Stromal cell of bone marrow (primary cell): Measurements from ENCODE around the gene DHX30.
A peak's percentile ranks its signal among the peaks of the same experiment; 100 is the strongest.
"Not testable (repeated sequence)": the region's sequence is repeated elsewhere in the genome, so short reads cannot be mapped to it uniquely, and the experiment has no call there.

Experiments
- DNase-seq: peaks from one replicate; pipeline ENCODE4 v3.0.0-alpha.2; 2012; ENCODE audit warnings: low read depth

The DHX30 gene

DNA sequence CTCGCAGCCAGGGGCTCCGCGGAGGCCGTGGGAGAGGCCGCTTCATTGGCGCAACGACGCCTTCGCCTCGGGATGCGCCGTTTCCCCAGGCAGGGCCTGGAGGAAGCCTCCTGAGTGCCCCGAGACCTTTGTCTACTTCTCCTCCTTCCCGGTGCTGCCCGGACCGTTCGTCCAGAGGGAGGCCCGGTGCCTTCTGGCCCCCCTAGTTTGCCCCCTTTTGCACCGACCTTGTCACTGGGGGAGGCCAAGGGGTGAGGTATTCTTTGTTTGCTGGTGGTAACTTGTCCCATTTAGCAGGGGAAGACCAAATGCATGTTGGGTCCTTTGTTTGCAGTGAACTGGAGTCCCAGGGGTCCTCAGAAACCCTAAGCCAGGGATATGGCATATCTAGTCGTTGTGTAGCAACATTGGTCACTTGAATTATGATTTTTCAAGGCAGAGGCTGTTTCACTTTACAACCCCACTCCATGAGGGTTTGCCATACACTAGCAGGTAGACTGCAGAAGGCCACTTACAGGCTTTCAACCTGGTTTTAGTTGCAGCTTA lies 615 bp downstream of the DHX30 start:
- no peak for DNase-seq

DNA sequence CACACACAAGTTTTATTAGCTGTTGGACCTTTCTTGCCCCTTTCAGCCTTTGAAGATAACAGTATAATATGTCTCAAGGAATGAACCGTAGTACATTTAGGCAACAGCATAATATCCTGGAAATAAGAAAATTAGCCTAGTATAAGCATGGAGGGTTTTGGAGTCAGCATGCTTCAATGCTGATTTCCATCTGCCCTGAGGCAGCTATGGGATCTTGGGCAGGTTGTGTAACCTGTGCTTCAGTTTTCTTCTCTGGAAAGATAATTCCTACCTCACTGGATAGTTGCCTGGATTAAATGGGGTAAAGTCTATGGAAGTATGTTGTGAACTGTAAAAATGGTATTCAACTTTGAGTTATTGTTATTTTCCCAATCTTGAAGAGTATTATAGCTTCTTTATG lies 1.6 kb downstream of the DHX30 start:
- DNase-seq, result no peak

DNA sequence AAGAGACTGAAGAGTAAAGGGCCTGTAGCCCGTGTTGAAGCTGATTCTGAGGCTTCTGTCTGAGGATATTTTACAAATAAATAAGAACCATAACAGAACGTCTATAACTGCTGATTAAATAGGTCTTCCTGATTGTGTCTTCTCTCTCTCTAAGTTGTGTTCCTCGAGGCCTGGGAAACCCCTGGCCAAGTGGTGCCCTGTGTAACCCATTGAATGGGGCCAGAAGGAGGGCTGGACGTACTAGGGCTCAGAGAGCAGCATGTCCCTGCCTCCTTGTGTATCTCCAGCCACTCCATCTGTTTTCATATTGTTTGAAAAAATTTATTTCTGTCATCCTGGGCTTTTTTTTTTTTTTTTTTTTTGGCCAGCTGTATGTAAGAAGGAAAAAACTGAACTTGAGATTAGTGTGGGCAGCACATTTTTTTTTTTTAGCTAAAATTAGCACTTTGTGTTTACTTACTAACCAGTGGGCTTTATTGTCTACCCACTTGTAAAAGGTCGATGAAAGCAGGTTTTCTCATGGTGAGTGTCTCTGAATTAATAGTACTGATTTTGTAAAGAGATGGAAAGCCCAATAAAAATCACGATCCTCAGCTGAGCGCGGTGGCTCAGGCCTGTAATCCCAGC lies 10.7 kb downstream of the DHX30 start:
- DNase-seq, result no peak

DNA sequence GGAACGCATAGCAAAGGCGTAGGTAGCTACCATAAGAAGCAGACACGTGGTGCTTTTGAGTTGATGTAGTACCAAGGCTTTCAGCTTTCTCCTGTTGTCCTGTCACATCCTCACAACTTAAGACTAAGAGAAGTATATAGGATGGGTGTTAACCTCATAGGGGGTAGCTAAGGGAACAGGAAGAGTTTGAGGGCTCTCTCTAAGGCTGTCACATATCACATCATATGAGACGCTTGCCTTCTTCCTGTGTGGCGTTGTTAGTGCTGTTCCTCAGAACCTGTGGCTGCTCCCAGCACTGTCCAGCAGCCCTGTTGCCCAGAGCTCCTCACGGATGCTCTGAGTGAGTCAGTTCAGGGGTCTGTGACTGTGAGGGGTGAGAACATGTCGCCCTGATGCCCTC lies 14.7 kb downstream of the DHX30 start:
- no peak for DNase-seq

DNA sequence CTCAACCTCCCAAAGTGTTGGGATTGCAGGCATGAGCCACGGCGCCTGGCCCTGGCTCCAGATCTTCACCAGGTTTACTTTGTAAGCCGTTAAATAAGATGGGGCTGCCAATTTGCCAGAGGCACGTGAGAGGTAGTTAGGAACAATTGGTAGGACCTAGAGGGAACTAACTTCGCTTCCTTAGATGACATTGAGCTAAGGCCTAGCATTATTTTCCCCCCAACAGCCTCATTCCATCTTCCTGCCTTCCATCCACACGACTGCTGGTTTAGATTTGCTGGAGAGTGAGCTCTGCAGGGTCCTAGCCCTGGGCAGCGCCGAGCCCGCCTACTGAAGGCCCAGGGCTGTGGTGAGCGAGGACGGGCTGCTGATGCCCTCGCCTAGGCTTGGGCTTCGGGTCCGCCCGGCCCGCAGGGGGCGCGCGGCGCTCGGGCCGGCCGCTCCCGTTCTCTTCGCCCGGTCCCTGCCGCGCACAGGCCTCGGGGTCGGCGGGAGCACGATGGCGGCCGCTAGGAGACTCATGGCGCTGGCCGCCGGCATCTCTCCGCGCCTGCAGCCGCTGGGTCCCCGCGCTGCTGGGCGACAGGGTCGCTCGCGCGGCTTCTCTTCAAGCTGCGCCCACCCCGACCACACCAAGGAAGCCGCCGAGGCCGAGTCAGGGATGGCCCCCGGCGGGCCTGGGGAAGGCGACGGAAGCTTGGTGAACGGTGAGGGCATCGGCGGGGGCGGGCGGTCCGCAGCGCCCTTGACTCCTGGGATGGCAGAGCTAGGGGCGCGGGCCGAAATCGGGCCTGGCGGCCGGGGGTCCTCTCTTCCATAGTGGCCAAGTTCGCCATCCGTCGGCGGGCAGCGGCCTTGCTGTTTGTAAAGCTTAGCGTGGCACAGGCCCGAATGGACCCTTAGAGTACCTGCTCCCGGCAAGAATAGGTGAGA lies 21.9 kb downstream of the DHX30 start:
- DNase-seq, result peak; percentile 78

DNA sequence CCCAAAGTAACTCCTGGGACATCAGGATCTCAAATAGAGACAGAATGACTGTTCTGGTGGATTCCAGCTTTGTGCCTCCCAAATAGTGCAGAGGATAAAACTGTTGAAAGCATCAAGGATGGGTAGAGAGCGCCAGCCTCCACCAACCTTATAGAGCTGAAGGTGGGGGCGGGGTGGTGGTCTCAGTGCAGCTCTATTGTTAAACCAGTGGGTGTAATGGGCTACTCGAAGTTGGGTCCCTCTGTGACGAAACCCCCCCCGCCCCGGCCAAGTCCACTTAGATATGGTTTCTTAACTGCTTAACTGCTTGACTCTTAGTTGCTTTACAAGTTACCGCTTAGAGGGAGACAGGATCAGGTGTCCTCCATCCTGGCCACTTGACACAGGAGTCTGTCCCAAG lies 22.7 kb downstream of the DHX30 start:
- DNase-seq, result no peak

DNA sequence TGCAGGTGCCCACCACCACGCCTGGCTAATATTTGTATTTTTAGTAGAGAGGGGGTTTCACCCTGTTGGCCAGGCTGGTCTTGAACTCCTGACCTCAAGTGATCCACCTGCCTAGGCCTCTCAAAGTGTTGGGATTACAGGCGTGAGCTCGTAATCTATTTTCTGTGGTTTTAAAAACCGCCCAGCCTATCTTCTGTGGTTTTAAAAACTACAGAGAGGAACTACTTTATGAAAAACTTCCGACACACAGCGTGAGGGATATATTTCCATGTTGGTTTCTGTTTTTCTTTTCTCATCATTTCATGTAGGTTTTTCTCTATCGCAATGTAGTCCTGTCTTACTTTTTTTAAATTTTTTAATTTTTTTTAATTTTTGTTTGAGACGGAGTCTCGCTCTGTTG lies 26.5 kb downstream of the DHX30 start:
- DNase-seq, result not testable (repeated sequence)

DNA sequence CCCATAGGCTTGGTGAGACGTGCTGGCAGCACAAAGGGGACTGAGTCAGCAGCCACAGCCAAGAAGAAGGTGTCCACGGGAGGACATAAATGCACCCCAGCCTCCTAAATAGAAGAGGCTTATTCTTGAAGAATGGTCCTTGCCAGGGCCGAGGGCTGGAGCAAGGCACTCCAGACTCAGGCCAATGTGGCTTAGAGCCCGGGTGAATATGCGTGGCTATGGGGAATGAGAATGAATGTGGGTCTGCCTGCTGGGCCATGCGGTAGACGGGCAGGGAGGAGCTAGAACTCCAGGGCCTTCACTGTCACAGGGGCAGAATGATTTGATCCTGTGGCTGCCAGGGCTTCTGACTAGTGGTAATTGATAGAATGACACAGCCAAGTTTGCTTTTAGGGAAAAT lies 34.0 kb downstream of the DHX30 start:
- no peak for DNase-seq

DNA sequence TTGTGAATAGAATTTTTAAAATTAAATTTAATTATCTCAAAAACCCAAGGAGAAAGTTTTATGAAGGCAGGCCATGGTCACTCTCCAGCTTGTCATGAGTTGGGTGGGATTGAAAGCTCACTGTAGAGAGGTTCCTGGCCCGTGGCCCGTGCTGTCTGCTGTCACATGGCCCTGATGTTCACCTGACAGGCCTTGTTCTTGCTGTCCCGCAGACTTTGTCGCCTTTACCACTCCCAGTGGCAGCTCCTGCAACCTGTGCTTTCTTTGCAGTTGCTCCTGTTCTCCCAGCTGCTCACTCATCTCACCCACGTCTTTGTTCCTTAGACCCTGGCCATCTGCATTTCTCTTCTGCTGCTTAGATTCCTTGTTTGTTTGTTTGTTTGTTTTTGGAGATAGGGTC lies 35.6 kb downstream of the DHX30 start:
- DNase-seq, result no peak

DNA sequence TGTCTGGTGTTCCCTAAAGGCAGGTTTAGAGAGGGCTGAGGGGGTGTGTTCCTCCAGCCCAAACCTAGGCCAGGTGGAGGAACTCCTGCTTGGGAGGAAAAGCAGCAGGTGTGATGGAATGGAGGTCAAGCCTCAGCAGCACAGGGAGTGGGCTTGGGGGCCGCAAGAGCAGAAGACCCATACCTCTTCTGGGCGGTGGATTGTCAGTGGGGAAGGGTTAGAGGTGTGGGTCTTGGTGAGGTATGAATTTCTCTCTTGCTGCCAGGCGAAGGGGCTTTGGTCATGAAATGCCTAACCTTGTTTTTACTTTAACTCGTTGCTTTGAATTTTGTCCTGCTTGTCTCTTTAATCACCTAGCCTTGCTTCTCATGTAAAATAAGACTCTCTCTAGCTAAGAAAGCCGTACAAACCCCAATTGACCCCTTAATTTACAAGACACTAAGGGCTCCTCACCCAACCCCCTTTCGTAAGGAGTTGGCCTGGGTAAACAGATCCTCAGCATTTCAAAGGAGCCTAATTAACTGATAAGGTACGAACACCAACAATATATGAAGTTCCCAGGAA lies 38.9 kb downstream of the DHX30 start:
- DNase-seq, result no peak

DNA sequence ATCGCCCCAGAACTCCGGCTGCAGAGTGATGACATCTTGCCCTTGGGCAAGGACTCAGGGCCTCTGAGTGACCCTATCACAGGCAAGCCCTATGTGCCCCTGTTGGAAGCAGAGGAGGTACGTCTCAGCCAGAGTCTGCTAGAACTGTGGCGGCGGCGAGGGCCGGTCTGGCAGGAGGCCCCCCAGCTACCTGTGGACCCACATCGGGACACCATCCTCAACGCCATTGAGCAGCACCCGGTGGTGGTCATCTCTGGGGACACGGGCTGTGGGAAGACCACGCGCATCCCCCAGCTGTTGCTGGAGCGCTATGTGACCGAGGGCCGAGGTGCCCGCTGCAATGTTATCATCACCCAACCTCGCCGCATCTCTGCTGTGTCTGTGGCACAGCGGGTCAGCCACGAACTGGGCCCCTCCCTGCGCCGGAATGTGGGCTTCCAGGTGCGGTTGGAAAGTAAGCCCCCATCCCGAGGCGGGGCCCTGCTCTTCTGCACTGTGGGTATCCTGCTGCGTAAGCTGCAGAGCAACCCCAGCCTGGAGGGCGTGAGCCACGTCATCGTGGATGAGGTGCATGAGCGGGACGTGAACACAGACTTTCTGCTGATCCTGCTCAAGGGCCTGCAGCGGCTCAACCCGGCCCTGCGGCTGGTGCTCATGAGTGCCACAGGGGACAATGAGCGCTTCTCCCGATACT lies 43.4 kb downstream of the DHX30 start:
- DNase-seq, result no peak

DNA sequence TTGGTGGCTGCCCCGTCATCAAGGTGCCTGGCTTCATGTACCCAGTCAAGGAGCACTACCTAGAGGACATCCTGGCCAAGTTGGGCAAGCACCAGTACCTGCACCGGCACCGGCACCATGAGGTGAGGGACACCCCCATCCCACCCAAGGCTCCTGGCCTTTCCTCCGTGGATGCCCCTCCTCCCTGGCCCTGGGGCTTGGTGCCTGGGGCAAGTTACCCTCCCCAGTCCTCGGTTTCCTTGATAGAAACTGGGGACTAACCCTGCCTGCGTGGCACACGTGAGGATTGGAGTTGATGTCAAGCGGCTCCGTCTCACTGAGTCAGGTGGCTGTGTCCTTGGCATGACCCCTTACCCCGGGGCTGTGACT lies 43.9 kb downstream of the DHX30 start:
- DNase-seq, result no peak

DNA sequence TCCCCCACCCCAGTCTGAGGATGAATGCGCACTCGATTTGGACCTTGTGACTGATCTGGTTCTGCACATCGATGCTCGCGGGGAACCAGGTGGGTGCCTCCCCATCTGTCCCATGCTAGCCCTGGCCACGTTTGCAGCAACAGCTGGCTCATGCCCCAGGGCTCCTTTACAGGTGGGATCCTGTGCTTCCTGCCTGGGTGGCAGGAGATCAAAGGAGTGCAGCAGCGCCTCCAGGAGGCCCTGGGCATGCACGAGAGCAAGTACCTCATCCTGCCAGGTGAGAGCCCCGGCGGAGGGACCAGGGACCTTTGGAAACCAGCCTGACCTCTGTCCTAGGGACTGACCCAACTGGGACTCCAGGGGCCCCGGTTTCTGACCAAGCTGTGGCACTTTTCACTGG lies 44.3 kb downstream of the DHX30 start:
- DNase-seq, result no peak

DNA sequence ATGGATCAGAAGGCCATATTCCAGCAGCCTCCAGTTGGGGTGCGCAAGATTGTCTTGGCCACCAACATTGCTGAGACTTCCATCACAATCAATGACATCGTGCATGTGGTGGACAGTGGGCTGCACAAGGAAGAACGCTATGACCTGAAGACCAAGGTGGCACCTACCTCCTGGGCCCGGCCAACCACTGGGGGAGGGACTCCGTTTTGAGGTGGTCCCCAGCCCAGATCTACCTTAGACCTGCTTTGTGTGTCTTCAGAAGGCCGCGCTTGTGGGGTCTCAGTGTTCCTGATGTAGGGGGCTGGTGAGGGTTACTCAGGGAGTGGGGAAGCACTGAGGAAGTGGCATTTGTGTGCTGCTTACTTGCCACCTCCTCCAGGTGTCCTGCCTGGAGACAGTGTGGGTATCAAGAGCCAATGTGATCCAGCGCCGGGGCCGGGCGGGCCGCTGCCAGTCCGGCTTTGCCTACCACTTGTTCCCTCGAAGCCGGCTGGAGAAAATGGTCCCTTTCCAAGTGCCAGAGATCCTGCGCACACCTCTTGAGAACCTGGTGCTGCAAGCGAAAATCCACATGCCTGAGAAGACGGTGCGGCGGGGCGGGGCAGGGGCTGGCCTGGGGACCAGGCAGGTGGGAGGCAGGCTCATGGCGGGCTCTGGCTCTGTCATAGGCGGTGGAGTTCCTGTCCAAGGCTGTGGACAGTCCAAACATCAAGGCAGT lies 45.0 kb downstream of the DHX30 start:
- no peak for DNase-seq

DNA sequence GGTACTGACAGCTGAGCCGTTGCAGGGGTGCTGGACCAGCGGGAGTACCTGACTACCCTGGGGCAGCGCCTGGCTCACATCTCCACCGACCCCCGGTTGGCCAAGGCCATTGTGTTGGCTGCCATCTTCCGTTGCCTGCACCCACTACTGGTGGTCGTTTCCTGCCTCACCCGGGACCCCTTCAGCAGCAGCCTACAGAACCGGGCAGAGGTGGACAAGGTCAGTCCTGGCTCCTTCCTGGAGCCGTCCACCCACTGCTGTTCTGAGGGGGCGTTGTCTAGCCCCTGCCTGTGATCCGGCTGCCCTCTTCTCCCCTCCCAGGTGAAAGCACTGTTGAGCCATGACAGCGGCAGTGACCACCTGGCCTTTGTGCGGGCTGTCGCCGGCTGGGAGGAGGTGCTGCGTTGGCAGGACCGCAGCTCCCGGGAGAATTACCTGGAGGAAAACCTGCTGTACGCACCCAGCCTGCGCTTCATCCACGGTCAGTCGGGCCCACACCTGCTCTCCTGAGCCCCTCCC lies 45.7 kb downstream of the DHX30 start:
- no peak for DNase-seq

DNA sequence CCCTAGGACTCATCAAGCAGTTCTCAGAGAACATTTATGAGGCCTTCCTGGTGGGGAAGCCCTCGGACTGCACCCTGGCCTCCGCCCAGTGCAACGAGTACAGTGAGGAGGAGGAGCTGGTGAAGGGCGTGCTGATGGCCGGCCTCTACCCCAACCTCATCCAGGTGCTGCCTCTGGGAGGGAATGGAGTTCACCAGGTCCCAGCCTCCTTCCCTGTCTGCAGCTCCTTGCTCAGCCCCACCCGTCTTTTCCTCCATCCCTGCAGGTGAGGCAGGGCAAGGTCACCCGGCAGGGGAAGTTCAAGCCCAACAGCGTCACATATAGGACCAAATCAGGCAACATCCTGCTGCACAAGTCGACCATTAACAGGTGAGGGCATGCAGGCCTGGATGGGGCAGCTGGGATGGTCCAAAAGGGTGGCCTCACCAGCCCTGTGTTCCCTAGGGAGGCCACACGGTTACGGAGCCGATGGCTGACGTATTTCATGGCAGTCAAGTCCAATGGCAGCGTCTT lies 46.3 kb downstream of the DHX30 start:
- DNase-seq, result no peak

DNA sequence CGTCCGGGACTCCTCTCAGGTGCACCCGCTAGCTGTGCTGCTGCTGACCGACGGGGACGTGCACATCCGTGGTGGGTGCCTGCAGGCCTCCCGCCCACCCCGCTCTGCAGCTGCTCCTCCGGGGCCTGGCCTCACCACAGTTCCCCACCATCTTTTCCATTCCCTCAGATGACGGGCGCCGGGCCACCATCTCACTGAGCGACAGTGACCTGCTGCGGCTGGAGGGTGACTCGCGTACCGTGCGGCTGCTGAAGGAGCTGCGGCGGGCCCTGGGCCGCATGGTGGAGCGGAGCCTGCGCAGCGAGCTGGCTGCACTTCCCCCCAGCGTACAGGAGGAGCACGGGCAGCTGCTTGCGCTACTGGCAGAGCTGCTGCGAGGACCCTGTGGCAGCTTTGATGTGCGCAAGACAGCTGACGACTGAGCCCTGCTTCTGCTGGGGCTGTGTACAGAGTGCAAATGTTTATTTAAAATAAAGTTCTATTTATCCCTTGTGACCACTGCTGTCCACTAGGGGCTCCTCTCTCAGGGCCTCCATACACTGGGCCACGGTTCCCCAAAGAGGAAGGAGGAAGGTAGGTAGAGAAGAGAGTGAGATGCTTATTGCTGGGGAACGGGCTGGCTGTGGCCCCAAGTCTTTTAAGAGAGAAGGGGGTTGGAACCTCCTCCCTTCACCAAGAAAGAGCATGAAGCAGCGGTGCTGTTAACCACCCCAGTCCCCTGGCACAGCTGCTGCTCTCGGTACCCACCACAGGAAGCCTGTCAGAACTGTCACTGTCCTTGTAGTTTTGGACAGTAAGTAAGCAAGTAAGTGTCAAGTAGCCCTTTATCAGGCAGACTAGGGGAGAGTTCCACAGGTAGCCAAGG lies 47.0 kb downstream of the DHX30 start:
- no peak for DNase-seq

DNA sequence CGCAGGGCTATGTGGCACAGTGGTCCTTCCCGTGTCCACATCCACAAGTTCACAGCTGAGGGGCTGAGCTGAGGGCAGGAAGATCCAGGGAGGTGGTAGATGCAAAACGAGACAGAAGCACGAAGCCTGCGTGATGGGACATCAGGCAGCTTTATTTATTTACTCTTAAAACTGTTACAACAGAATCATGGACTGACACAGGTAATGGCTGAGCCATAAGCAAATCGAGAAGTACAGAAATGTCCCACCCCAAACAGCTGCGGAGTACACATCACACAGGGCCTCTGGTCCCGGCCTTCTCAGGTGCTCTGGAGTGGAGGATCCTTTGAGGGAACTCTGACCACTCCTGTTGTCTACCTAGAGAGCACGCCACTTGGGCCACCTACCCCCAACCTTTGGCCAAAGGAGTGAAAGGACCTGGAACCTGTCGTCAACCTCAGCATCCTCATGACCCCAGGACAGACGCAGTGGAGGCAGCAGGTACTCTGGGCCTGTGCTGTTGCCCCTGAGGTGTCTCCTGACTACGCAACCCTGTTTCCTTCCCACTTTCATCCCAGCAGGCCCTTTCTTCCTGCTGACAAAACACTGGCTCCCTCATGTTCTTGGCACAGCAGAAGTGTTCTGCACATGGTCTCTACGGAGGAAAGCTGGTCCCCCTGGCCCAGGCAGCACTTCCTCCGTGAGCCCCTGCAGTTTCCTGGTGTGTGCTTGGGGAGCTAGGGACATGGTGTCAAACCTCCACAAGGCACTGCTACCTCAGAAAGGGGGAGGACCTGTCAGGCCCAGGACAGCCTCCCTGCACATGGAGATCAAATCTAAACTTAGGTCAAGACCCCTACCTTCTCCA lies 47.8 kb downstream of the DHX30 start:
- no peak for DNase-seq

DNA sequence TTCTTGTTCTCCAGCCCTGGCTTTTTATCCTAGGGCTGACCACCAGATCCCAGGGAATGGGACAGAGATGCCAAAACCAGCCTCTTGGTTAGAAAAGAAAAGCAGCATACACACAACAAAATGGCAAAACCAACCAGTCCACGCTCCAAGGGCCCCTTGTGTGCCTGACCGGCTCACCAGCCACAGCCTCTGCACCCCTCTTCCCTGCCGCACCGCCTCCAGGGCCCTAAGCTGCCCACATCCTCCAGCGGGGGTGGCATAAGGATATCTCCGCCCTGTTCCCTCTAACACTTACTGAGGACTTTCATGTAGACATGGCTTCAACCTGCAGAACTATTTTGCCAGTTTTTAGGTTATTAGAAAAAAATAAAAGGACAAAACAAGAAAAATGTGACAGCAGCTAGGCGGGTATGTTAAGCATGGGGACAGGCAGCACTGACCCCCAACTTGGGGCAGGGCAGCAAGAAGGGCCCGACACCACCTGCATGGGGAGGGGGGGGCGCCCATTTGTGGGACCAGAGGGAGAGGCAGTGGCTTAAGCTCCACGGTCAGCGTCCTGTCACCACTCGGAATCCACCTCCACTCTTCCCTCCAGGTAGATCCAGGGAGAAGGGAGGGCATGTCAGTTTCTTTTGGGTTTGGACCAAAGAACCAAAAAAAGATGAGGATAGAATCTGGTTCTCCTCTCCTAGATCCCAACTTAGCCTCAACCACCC lies 49.1 kb downstream of the DHX30 start:
- DNase-seq, result no peak
